Skin of body (tissue), 2 donors: Measurements from ENCODE around the gene SHLD2. TPM values are rescaled to one million over a fixed set of nuclear protein-coding genes. Genes with fewer than 3 reads are reported as not detected.
"Not testable (repeated sequence)": the region's sequence is repeated elsewhere in the genome, so short reads cannot be mapped to it uniquely, and the experiment has no call there.

Experiments
- DNase-seq: peaks from one replicate; lab custom pipeline; 2025; lab: John Stamatoyannopoulos, UW
- total RNA-seq: library from RNA; depleted of rRNA; stranded (reverse); fragments of >200 nt; gene quantifications from one replicate; pipeline ENCODE4 v1.2.3, GENCODE V29; 2014

The SHLD2 gene
- total RNA-seq, 1 donor from 2014 or later, result 37.9 TPM

DNA sequence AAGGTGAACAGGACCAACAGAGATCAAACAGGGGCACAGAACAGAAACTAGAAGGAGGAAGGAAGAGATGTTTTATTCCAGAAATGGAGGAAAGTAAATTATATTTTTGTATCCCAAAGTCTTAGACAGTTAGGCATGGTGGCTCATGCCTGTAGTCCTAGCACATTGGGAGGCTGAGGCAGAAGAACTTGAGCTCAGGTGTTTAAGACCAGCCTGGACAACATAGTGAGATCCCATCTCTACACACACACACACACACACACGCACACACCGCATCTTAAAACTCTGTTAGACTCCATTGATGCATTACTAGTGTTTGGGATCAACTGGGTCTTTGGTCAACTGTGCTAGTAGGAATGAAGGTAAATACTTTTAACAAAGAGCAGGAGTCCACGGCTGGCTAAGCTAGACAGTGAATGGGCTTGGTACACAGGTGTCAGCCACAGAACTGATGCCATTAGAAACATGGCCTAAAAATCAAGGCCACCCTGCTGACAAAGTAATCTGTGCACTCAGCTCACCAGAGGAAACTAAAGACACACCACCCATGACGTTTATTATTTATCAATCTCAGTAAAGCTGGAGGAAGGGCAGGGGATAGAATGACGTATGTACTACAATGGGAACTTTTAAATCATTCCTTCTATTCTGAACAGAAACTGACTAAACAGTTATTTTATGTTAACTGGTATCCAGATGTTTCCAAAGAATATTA is 11.3 kb upstream of the SHLD2 start:
- peak; percentile 64 for DNase-seq

GRCh38 chr10:87084291-87084782 is 10.7 kb upstream of the SHLD2 start:
- DNase-seq, result peak; percentile 64

- DNase-seq, result no peak
Measured at GRCh38 chr10:87085537-87085936, 9.5 kb upstream of the SHLD2 start.

GRCh38 chr10:87089746-87090145 is 5.3 kb upstream of the SHLD2 start:
- DNase-seq, result no peak

- no peak for DNase-seq
Measured at GRCh38 chr10:87090779-87091178, 4.2 kb upstream of the SHLD2 start.

DNA sequence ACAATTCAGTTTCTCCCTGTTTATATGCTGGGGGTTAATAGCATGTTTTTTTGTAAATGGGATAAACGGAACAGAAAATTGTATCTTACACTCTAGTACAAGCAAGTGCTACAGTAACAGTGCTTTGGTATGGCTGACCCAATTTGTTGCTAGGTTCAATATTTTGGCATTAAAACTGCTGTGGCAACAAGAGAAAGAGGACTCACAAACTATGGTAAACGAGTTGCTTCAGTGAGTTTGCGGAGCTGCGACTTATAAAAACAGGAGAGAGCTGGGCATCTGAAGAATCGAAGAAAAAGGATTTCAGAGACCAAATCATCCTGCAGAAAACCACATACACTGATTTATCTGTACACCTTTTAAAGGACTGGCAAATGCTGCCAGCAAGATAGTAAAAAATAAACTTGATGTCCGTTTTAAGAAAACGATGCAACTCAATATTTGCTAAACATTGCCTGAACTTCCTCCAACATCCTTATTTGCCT is 2.6 kb upstream of the SHLD2 start:
- no peak for DNase-seq

DNA sequence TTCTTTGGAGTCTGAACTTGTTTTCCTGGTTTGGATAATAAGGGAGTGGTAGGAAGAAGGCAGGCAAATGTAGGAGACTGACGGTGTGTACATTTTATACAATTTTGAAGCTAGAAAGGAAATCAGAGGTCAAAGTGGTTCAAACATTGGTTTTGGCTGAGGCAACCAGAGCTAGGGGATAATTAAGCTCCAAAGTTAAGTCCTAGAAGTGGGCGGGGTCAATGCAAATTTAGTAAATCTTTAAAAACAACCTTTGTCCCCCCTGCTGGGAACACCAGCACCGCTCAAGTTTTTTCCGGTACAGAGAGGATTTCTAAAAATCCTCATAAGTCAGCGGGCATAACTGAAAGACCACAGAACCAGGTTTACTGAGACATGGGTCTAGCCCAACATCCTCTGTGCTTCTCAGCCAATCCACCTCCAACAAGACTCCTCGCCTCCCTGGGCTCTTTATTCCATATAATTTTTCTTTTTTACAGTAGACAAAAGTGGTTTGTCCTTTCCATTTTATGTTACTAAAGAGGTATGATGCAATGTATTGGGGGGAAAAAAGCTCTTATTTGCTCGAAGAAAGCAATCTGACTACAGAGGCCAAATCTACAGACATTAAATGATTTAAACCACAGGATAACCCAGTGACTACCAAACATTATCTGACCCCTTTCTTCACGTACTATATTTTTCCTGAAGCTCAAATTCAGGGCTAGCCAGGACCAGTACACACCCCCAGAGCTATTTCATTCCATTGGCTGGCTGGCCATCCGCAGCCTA is 2.0 kb upstream of the SHLD2 start:
- peak; percentile 20 for DNase-seq

GRCh38 chr10:87093632-87094372 is 1.2 kb upstream of the SHLD2 start:
- no peak for DNase-seq

- peak; percentile 68 for DNase-seq
Measured at GRCh38 chr10:87095236-87095945, 385 bp downstream of the SHLD2 start.

- no peak for DNase-seq
Measured at GRCh38 chr10:87101996-87102395, 7.0 kb downstream of the SHLD2 start.

- DNase-seq, result not testable (repeated sequence)
Measured at GRCh38 chr10:87104727-87105126, 9.7 kb downstream of the SHLD2 start.

- DNase-seq, result no peak
Measured at GRCh38 chr10:87105446-87106124, 10.6 kb downstream of the SHLD2 start.

DNA sequence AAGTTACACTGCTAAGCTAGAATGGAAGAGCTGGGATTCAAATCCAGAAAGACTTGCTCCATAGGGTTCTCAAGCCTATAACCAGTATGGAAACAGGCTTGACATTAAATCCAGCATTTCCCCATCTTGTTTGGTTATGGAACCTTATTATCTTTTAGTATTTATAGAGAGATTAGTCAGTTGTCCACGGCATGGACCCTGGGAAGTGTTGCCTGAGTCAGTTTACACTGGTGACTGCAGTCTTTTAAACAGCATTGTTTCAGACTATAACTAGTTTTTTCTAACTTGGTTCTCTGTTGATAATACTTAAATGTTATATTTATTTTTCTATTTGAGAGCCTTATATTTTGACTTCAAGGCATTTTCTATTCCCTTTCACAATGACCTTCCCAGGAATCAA is 23.1 kb downstream of the SHLD2 start:
- DNase-seq, result not testable (repeated sequence)

DNA sequence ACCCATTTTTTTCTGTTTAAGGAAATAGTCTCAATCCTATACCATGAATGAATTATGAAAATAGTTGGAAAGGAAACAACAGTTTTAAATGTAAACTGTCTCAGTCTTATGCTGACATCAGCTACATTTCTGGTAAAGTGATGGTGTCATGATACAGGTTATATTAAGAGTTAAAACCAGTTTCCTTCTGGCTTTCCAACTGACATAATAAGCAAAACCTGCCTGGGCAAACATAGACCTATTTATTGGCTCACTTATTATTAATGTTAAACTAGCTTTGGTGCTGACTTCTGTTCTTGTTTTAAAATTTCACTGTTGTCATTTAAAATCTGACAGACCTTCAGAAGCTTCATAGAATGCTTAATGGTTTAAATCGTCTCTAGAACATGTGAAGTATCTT is 24.0 kb downstream of the SHLD2 start:
- not testable (repeated sequence) for DNase-seq

- not testable (repeated sequence) for DNase-seq
Measured at GRCh38 chr10:87123351-87123750, 28.3 kb downstream of the SHLD2 start.

DNA sequence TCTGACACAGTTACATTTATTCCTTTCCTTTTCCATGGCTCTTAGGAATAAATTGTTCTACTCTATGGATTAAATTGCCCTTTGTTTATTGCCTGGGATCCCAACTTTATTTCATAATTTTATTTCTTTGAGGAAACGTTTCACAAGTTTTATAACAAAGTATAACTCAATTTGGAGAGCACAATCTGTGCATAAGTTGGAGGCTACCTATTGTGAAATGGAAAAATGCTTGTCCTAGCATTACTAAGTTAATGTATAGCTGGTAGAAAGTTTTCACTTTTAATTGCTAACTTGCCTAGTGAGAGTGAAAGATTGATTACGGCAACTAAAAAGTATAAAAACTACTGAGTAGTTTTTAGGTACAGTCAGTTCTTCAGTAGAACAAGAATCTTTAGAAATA is 32.0 kb downstream of the SHLD2 start:
- DNase-seq, result not testable (repeated sequence)

GRCh38 chr10:87127607-87128156 is 32.7 kb downstream of the SHLD2 start:
- not testable (repeated sequence) for DNase-seq

GRCh38 chr10:87132176-87132575 is 37.2 kb downstream of the SHLD2 start:
- DNase-seq, result not testable (repeated sequence)

DNA sequence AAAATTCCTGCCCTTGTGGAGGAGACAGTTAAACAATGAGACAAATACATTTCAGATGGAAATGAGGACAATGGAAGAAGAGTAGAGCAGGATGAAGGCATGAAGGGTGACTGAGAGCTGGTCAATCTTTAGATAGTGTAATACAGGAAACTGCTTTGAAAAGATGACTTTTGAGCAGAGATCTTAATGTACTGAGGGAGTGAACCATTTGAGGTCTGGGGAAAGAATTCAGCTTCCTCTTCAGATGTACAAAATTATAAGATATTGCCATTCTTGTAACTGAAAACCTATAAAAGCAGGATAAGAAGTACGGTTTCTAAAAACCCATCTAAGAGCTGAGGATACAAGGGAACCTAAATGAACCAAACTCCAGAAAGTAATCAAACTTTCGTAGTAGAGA is 38.9 kb downstream of the SHLD2 start:
- DNase-seq, result not testable (repeated sequence)

DNA sequence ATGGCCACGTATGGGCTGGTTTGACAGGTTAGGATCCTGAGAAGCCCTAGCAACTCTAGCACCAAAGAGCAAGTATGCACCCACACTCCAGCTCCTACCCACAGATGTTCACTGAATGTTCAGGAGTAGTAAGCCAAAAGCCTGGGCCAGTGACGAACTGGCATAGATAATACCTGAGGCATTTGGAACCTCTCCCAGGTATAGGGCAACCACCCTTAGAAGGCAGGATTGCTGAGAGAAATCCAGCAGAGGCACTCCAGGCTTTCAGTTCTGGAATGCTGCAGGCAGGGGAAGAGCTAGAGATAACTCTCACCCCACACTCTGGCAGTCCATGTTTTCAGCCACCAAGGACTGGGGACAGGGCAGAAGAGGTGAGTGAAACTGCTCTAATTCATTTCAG is 39.4 kb downstream of the SHLD2 start:
- DNase-seq, result not testable (repeated sequence)
